OCI-LY1 (cell line): Measurements from ENCODE around the gene DAND5.

Source experiments
- CTCF ChIP-seq: fragments of 200-600 bp; sonication (generic), shearing (Covaris generic); IDR thresholded peaks from 2 replicates; pipeline ENCODE4 v1.5.1; 2017; ENCODE audit warnings: mild to moderate bottlenecking, antibody characterized with exemption, low read length, moderate library complexity, mixed read lengths
- EZH2 ChIP-seq: fragments of 200-600 bp; sonication (generic), shearing (Covaris generic); IDR thresholded peaks from 2 replicates; pipeline ENCODE4 v1.8.0; 2017; ENCODE audit warnings: borderline replicate concordance, mixed run types, mild to moderate bottlenecking, antibody characterized with exemption, low read length, moderate library complexity, mixed read lengths

GRCh38 chr19:13020002-13020414 lies 50.6 kb downstream of the DAND5 start:
- TF ChIP-seq CTCF (no peak), EZH2 (no peak)
